Measurements from ENCODE around the gene ATF2.

The ATF2 gene

DNA sequence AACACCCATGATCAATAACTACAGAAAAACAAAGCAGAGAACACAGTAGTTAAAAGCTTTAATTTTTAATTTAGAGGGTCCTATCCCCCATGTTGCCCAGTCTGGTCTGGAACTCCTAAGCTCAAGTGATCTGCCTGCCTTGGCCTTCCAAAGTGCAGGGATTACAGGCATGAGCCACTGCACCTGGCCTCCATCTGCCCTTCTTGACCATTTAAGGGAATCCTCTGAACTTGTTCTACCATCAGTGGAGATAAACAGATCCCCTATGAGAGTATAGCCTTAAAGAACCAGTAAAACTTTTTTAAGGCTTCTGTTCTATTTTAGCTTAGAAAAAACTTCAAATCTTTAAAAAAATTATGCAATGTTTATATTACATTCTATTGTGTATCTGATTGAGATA is 27.0 kb upstream of the ATF2 start:
- no peak for TF ChIP-seq MYC (IDR thresholded peaks at IDR 0.05; ENCODE audit: low read depth, low read length)
- TF ChIP-seq, protein P1, sequence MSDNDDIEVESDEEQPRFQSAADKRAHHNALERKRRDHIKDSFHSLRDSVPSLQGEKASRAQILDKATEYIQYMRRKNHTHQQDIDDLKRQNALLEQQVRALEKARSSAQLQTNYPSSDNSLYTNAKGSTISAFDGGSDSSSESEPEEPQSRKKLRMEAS (IDR thresholded peaks at IDR 0.05; ENCODE audit: low read depth, low read length) = no peak
- no peak for TF ChIP-seq POLR2A (IDR thresholded peaks at IDR 0.05; ENCODE audit: extremely low read depth, insufficient read length)
- TF ChIP-seq, protein P2, sequence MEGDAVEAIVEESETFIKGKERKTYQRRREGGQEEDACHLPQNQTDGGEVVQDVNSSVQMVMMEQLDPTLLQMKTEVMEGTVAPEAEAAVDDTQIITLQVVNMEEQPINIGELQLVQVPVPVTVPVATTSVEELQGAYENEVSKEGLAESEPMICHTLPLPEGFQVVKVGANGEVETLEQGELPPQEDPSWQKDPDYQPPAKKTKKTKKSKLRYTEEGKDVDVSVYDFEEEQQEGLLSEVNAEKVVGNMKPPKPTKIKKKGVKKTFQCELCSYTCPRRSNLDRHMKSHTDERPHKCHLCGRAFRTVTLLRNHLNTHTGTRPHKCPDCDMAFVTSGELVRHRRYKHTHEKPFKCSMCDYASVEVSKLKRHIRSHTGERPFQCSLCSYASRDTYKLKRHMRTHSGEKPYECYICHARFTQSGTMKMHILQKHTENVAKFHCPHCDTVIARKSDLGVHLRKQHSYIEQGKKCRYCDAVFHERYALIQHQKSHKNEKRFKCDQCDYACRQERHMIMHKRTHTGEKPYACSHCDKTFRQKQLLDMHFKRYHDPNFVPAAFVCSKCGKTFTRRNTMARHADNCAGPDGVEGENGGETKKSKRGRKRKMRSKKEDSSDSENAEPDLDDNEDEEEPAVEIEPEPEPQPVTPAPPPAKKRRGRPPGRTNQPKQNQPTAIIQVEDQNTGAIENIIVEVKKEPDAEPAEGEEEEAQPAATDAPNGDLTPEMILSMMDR (IDR thresholded peaks at IDR 0.05; ENCODE audit: low read depth, low read length) = no peak
- no peak for DNase-seq (ENCODE audit: low read depth)
- H3K4me3 ChIP-seq (ENCODE audit: low read depth, low read length) = no peak overlapping the region

DNA sequence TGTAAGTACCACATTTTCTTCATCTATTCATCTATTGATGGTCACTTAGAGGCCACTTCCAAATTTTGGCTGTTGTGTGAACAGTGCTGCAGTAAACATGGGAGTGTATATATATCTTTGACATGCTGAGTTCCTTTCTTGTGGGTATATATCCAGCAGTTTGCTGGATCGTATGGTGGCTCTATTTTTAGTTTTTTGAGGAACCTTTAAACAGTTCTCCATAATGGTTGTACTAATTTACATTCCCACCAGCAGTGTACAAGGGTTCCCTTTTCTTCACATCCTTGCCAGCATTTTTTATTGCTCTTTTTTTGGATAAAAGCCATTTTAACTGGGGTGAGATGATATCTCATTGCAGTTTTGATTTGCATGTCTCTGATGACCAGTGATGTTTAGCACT is 20.8 kb upstream of the ATF2 start:
- H3K4me3 ChIP-seq (ENCODE audit: low read depth, low read length) = no peak overlapping the region
- TF ChIP-seq, protein P2 (IDR thresholded peaks at IDR 0.05; ENCODE audit: low read depth, low read length) = no peak
- TF ChIP-seq, protein P1 (IDR thresholded peaks at IDR 0.05; ENCODE audit: low read depth, low read length) = no peak
- TF ChIP-seq POLR2A (IDR thresholded peaks at IDR 0.05; ENCODE audit: extremely low read depth, insufficient read length) (no peak), MYC (IDR thresholded peaks at IDR 0.05; ENCODE audit: low read depth, low read length) (no peak)
- no peak for DNase-seq (ENCODE audit: low read depth)

GRCh38 chr2:175187378-175187777 is 19.4 kb upstream of the ATF2 start:
- peak; percentile 62 for DNase-seq (ENCODE audit: low read depth)
- TF ChIP-seq, protein P2 (IDR thresholded peaks at IDR 0.05; ENCODE audit: low read depth, low read length) = peak; percentile 40
- no peak for TF ChIP-seq MYC (IDR thresholded peaks at IDR 0.05; ENCODE audit: low read depth, low read length)
- no peak overlapping the region for H3K4me3 ChIP-seq (ENCODE audit: low read depth, low read length)

- DNase-seq (ENCODE audit: low read depth) = no peak
Observed at GRCh38 chr2:175183674-175184073, 15.7 kb upstream of the ATF2 start.

GRCh38 chr2:175181877-175182308 is 13.9 kb upstream of the ATF2 start:
- no peak for DNase-seq (ENCODE audit: low read depth)
- H3K4me3 ChIP-seq (ENCODE audit: low read depth, low read length) = peak overlapping the region; percentile 54
- TF ChIP-seq, protein P2 (IDR thresholded peaks at IDR 0.05; ENCODE audit: low read depth, low read length) = no peak

More at GRCh38 chr2:175183674-175184073, 15.7 kb upstream of the ATF2 start:
- H3K4me3 ChIP-seq (ENCODE audit: low read depth, low read length) = no peak overlapping the region
- TF ChIP-seq, protein P2 (IDR thresholded peaks at IDR 0.05; ENCODE audit: low read depth, low read length) = no peak
- TF ChIP-seq POLR2A (IDR thresholded peaks at IDR 0.05; ENCODE audit: extremely low read depth, insufficient read length) (no peak), MYC (IDR thresholded peaks at IDR 0.05; ENCODE audit: low read depth, low read length) (no peak)
- TF ChIP-seq, protein P1 (IDR thresholded peaks at IDR 0.05; ENCODE audit: low read depth, low read length) = no peak

GRCh38 chr2:175181104-175181876 is 13.3 kb upstream of the ATF2 start, which contains the start of gene ATP5MC3:
TSS of gene ATP5MC3 (minus strand) at chr2:175181710. CDS start at chr2:175181393, 317 bp downstream.
- TF ChIP-seq, protein P2 (IDR thresholded peaks at IDR 0.05; ENCODE audit: low read depth, low read length) = no peak
- peak; percentile 69 for TF ChIP-seq MYC (IDR thresholded peaks at IDR 0.05; ENCODE audit: low read depth, low read length)
- peak; percentile 92 for TF ChIP-seq POLR2A (IDR thresholded peaks at IDR 0.05; ENCODE audit: extremely low read depth, insufficient read length)
- peak within 1 kb of the TSS; percentile 98 for H3K4me3 ChIP-seq (ENCODE audit: low read depth, low read length)
- peak; percentile 98 for DNase-seq (ENCODE audit: low read depth)

Data from NB4 (cell line).